Choroid plexus epithelial cell (primary cell): ENCODE measurements around the gene TRDMT1.

Experiments used
- DNase-seq: peaks from one replicate; pipeline ENCODE4 v3.0.0-alpha.2; 2010; ENCODE audit warnings: low read depth
- H3K4me3 ChIP-seq: 2 replicates; pipeline ENCODE4 v1.5.1; 2011; ENCODE audit warnings: low read depth, mild to moderate bottlenecking, control low read depth, low read length, moderate library complexity
- CTCF ChIP-seq: conservative IDR thresholded peaks from 2 replicates; pipeline ENCODE4 v1.5.1; 2011; ENCODE audit warnings: low read depth, mild to moderate bottlenecking, control low read depth, inconsistent platforms, low read length, moderate library complexity

TRDMT1 gene

GRCh38 chr10:17231788-17232187, 30.3 kb upstream of the TRDMT1 start:
- no peak for DNase-seq
- peak overlapping the region; percentile 98 for H3K4me3 ChIP-seq
- no peak for TF ChIP-seq CTCF

- peak; percentile 86 for DNase-seq
- no peak for TF ChIP-seq CTCF
- peak overlapping the region; percentile 98 for H3K4me3 ChIP-seq
These were observed 28.7 kb upstream of the TRDMT1 start for GRCh38 chr10:17229967-17230682.

- no peak for TF ChIP-seq CTCF
- DNase-seq: no peak
- H3K4me3 ChIP-seq: peak overlapping the region; percentile 98
These were observed 28.2 kb upstream of the TRDMT1 start for GRCh38 chr10:17229717-17229966.

- no peak for TF ChIP-seq CTCF
- DNase-seq: peak; percentile 91
- peak overlapping the region; percentile 98 for H3K4me3 ChIP-seq
These were observed 27.7 kb upstream of the TRDMT1 start for GRCh38 chr10:17229016-17229716.

DNA sequence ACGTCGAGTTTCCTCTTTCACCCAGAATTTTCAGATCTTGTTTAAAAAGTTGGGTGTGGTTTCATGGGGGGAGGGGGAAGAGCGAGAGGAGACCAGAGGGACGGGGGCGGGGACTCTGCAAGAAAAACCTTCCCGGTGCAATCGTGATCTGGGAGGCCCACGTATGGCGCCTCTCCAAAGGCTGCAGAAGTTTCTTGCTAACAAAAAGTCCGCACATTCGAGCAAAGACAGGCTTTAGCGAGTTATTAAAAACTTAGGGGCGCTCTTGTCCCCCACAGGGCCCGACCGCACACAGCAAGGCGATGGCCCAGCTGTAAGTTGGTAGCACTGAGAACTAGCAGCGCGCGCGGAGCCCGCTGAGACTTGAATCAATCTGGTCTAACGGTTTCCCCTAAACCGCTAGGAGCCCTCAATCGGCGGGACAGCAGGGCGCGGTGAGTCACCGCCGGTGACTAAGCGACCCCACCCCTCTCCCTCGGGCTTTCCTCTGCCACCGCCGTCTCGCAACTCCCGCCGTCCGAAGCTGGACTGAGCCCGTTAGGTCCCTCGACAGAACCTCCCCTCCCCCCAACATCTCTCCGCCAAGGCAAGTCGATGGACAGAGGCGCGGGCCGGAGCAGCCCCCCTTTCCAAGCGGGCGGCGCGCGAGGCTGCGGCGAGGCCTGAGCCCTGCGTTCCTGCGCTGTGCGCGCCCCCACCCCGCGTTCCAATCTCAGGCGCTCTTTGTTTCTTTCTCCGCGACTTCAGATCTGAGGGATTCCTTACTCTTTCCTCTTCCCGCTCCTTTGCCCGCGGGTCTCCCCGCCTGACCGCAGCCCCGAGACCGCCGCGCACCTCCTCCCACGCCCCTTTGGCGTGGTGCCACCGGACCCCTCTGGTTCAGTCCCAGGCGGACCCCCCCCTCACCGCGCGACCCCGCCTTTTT, 26.9 kb upstream of the TRDMT1 start, which contains the start of gene VIM:
TSS of gene VIM (plus strand) at position 151 of the 925 bp plus-strand sequence. CDS start 1,182 bp downstream, outside the sequence.
- no peak for TF ChIP-seq CTCF
- peak; percentile 96 for DNase-seq
- peak within 1 kb of the TSS; percentile 98 for H3K4me3 ChIP-seq

GRCh38 chr10:17227367-17228090, 26.1 kb upstream of the TRDMT1 start:
- TF ChIP-seq CTCF: peak; percentile 41
- H3K4me3 ChIP-seq: peak overlapping the region; percentile 98
- DNase-seq: peak; percentile 58
